ENCODE results near the gene EFTUD2.

EFTUD2 gene

DNA sequence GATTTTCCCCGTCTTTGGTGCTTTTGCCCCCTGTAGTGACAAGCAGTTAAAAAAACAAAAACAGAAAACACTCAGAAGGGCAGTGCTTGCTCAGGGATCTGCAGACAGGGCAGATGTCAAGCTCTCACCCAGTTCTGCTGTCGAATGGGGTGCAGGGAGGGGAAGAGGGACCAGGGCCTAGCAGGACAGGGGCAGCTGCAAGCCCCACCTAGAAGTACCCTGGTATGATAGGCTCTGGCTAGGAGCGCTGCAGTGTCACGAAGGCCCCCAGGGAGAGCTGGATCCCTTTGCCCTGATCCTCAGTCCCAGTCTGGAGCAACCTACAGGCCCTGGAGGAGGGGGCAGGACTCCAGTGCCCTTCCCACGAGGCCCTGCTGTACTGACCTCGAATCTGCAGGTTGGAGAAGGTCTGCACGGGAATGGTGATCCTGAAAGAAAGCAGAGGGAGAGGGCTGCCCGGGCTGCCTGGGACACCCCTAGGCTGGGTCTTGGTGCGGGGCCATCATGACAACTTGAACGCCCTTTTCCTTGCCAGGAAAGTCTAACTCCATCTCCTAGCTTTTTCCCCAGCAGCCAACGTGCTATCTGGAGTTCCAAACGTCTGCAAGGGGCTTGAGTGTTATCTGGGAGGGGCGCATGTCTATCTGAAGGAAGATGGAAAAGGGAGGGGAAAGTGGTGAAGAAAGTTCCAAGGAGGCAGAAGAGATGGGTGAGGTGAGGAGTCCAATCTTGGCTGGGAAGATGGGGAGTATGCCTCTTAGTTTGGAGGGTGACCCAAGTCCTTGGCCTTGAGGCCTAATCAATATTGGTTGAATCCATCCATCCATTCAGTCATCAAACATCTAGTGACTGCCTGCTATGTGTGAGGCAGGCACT, 11.2 kb upstream of the EFTUD2 start:
- no peak for DNase-seq

DNA sequence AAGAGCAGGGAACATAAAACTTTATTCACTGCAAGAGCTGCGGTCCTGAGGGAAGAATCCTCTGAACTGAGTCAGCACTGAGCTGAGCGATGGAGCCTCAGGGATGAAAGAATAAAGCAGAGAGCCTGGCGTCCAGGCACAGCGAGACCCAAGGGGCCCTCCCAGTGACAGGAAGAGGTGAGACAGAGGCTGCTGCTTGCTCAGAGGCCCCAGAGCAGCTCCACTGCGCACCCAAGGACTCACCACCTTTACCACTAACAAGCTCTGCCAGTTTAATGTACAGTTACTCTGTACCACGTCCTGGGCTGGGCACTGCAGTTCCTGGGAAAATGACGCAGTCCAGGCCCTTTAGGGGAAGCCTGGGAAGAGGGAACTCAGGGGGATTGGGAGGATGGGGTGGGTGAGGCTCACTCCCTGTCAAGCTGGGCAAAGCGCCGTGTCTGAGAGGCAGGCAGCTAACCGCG, 10.5 kb upstream of the EFTUD2 start:
- DNase-seq = peak; percentile 89

DNA sequence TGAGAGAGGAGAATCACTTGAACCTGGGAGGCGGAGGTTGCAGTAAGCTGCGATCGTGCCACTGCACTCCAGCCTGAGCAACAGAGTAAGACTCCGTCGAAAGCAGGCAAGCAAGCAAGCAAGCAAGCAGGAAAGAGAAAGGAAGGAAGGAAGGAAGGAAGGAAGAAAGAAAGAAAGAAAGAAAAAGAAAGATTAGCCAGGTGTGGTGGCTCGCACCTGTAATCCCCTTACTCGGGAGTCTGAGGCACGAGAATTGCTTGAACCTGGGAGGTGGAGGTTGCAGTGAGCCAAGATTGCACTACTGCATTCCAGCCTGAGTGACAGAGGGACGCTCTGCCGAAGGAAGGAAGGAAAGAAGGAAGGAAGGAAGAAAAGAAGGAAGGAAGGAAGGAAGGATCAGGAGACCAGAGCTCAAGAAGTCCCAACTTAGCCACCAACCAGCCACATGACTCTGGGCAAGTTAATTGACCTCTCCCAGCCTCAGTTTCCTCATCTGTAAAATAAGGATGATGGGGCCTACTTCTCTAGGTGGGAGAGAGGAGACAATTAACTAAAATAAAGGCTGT, 9.6 kb upstream of the EFTUD2 start:
- DNase-seq = no peak

DNA sequence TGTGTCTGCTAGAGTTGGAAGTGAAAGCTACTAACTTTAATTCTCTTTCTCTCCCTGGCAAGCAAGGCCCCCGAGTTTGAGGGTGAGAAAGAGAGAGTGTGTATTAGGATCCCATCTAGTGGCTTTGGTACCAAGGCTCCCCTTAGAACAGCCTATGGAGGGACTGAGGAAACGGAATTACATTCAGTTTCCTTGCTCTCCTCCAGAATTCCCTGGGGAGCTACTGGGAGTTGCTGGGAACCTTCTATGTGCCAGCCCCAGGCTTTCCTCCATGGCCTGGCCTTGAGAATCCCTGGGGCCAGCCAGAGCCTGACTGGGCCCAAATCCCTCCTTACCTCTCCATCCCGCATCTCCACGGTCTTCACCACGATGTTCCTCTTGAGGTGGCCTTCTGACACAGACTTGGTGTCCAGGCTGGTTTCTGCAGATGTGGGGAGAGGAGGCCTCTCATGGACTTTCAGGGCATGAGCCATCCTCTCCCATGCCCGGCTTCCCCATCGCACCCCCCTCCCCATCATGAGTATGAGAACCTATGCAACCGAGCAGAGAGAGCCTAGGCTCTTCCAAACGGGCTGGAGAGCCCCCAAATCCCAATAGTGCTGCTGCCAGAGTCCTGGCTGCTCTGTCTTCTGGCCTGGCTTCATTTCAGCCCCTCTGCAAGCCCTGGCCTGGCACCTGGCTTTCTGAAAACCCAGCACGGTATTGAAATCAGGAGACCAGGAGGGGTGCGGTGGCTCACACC, 8.7 kb upstream of the EFTUD2 start:
- DNase-seq = peak; percentile 37

DNA sequence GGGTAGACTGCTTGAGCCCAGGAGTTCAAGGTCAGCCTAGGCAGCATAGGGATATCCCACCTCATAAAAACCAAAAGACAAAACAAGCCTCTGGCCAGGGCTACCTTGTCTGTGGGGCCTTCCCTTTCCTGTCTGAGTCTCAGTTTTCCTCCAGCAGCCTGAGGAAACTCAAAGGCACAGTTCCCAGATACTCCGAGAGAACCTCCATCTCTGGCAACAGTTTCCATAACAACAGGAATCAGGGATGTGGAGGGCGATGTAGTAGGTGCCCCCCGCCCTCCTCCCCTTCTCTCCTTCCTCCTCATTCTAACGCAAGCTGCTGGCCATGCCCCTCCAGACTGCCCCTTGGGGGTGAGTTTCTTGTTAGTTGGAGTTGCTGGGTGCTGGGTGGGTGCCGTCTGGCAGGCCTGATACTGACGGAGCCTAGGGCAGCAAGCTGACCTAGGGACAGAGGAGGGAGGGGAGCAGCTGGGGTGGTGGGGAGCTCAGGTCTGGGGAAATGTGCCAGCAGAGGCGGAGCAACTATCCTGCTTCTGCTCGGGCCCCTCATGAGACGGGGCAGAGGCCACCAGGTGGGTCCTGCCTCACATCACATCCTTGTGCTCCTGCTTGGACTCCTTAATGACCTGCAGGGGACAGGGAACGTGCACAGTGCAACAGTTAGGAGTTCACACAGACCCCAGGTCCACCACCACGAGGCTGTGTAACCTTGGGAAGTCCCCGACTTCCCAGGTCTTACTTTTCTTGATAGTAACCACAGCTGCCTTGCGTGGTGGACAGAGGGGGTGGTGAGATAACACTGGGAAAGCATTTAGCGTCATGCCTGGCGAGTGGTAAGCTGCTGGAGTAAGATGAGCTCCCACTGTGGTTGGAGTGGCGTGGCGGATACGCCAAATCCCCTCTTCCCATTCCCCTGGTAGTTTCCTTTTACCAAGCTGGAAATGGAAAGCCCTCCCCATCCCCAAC, 7.8 kb upstream of the EFTUD2 start:
- DNase-seq = no peak

DNA sequence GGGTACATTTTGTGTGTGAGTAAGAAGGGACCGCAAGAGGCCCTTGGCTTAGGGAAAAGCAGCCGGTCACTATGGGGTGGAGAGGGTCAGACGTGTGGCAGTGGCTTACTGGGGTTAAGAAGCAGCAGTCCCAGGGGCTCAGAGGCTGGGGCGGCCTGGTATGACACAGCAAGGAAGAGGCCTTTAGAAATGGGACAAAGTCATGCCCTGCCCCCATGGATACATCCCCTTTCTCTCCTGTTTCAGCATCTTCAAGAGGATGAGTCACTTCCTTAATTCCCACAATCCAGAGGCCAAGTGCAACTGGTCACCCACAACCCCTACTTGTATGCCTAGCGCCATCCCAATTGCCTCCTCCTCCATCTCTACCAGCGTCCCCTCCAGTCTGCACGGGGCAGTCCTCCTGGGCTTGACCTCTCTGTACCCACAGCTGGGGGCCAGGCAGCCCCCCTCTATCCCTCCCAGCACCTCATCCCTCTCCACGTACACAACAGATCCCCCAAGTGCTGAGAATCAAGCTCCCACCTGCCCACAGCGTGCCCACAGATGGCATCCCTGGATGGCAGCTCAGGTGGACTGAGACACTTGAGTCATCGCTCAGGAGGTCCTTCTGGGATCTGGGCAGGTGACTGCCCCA, 6.9 kb upstream of the EFTUD2 start:
- DNase-seq = peak; percentile 96

DNA sequence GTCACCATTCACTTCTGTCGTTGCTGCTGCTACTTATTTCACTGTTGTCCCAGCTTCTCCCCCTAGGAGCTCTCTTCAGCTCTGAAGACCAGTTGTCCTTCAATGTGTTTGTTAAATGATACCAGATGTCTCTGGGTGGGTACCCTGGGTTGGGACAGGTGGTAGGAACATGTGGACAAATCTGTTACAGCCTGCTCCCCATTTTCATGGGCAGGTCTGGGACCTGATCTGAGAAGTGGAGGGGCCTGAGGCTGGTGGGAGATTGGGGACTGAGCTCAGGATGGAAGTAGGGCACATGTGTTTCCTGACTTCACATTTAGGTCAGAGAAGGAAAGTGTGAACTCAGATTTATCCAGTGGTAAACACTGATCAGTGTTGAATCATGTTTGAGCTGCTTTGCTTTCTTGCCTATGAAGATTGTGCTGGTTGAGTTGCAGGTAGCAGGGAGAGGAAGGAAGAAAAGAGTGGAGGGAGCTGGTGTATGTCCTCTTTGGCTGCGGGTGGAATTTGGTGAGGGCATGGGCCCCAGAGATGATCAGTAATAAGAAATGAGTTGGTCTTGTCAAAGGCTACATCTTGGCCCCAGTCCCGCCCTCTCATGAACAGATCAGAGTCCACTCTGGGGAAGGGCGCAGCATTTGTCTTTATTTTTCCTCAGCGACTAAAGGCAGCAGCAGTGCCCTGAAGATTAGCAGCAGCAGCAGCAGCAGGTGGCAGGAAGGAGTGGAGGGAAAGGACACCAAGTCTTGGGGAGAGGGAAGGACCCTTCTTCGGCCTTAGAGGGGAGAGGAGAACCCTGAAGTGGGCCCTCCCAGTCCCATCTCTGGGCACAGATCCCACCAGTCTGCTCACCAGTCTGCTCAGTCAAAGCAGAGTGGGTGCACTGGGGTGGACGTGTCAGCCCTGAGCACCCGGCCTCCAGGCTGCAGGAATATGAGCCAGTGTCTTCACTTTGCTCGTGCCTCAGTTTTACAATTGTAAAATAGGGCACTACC, 6.1 kb upstream of the EFTUD2 start:
- no peak for DNase-seq

DNA sequence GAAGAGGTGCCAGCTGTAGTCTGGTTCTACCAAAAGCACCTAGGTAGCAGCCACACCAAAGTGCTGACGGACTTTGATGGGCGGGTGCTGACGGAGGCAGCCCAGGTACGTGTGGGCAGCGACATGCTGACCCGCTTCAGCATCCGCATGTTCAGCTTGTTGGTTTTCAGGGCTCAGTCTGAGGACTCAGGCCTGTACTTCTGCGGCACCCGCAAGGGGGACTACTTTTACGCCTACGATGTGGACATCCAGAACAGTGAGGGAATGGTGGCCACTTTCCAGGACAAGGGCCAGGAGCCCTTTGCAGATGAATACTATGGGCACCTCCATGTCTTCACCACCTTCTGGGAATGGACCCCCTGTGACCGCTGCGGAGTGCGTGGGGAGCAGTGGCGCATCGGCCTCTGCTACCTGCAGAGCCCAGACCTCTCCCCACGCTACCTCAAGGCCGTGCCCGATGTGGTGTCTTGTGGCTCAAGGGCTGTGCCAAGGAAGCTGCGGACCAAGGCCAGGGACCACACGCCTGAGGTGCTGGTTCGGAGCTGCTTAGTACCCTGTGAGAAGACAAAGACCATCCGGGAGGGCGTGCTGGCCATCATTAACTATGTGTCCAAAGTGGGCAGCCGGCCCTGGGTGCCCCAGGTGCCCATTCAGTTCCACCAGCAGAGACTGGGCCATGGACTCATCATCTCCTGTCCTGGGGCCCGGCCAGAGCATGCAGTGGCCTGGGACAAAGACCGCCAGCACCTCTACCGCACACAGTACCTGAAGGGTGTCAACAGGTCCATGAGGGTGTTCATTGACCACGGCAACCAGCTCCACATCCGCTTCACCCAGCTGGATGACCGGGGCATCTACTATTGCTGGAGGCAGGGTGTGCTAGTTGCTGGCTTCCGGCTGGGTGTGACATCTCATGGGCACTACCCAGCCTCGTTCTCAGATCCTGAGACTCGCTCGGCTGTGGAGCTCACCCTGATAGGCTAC, 5.0 kb upstream of the EFTUD2 start:
- no peak for DNase-seq

DNA sequence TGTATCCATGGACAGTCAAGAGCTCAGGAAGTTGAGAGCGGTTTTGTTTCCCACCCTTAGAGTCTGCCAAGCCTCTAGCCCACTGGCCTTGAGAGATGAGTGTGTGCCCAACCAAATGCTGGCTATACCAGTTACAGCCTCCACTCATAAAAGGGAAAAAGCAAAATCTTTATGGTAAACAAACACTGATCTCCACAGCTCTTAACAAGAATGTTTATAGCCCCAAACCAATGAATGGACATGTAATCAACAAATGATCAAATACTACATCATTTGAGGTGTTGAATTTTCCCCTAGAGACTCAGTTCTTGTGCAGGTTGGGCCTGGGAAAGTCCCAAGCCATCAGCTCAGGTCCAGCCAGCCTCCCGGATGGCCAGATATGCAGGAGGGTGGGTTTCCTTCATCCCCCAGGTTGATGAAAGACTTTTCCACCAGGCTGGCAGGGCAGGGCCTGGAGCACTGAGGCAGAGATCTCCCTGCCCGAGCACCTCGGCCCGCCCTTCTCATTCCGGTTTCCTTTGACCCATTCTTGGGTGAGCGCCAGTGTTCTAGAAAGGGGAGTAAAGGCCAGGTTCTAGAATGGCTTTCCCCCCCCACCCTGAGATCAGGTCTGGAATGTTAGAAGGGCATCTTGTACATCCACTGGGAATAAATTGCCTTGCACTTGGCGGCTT, 3.9 kb upstream of the EFTUD2 start:
- no peak for DNase-seq

DNA sequence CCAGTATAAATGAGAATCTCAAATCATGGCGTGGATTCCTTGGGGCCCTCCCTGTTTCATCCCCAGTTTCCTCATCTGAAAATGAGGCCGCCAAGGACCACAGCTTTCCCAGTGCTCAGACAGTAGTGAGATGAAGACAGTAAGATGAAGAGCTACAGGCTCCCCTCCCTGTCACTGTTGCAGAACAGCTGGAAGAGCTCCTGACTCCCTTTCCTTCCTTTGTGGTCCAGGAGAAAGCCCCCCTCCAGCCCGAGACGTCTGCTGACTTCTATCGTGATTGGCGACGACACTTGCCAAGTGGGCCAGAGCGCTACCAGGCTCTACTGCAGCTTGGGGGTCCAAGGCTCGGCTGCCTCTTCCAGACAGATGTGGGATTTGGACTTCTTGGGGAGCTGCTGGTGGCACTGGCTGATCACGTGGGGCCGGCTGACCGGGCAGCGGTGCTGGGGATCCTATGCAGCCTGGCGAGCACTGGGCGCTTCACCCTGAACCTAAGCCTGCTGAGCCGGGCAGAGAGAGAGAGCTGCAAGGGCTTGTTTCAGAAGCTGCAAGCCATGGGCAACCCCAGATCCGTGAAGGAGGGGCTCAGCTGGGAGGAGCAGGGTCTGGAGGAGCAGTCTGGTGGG, 3.0 kb upstream of the EFTUD2 start:
- DNase-seq = no peak

DNA sequence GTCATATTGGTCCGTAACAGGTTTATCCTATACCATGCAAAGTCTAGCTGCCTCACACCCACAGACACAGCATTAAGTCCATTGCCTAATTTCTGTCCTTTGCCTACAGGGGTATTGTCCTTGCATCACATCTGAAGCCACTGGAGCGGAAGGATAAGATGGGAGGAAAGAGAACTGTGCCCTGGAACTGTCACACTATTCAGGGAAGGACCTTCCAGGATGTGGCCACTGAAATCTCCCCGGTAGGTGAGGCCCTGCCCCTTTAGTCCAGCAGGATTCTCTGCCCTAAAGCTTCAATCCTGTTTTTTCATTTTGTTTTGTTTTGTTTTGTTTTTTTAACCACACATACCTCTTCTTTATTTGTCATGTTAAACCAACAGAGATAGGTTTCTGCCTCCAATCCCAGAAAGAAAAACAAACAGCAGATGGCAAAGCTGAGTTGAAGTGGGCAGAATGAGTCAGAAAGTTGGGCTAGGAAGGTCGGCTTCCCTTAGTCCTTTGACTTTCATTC, 2.2 kb upstream of the EFTUD2 start:
- DNase-seq = peak; percentile 66

DNA sequence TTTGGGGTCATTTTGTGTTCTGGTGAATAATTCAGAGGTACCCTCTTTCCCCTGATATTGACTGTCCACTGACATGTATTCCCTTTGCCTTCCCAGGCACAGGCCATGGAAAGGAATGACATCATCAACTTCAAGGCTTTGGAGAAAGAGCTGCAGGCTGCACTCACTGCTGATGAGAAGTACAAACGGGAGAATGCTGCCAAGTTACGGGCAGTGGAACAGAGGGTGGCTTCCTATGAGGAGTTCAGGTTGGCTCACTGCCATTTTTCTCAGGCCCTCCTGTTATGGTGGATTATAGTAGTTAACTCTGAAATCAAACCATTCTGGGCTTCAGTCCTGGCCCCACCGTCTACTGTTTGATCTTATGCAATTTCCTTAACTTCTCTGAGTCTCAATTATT, 1.6 kb upstream of the EFTUD2 start:
- DNase-seq = peak; percentile 67

DNA sequence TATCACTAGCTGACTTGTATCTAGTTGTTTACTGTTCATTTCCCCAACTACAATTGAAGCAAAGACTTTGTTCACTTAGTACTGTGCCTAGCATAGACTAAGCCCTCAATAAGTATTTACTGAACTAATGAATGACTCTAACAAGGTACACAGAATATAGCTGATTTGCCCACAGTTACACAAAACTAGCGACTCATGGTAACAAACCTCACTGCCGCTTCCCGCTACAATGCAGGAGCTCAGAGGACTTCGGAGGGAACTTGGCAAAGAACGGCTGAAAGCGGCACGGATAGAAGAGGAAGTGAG, 524 bp downstream of the EFTUD2 start:
- DNase-seq = no peak

DNA sequence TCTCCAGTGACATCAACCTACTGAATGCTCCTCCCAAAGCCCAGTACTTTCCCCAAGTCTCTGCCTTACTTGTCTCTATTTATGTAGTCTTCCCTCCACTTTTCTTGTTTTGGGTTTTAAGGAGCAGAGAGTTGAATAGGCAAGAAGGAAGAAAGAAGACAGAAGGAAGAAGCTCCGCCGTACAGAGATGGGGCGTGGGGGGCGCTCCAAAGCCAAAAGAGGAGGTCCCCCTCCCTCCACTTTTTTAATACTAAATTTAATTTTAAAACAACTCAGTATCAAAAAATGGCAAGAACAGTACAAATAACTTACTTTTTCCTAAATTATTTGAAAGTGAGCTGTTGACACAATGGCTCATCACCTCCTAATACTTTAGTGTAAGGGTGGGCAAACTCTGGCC, 4.6 kb downstream of the EFTUD2 start:
- no peak for DNase-seq

DNA sequence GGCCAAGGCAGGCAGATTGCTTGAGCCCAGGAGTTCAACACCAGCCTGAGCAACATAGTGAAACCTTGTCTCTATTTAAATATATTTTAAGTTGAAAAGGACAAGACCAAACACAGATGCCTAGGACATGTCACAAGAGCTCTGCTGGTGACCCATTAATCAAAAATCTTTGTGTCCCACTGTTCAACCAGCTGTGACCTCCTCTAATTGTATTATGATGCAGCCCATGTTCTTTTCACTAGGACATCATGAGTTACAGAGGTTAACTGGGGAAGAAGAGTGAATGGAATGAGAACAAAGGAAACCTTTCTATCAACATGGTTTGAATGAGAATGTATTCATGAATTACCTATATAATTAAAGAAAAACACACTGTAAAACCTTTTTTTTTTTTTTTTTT, 7.0 kb downstream of the EFTUD2 start:
- no peak for DNase-seq

DNA sequence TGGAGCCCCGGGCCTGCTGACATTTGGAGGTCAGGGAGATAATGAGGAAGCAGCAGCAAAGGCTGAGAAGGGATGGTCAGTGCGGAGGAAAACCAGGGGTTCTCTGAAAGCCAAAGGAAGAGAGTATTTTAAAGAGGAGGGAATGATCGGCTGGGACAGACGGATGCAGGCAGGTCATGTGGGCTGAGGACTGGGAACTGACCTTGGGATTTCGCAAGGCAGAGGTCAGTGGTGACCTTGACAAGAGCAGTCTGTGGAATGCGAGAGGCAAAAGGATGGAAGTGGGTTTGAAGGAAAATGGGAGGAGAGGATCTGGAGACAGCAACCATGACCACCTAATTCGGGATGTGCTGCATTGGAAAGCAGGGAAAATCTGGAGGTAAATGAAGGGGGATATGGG, 10.2 kb downstream of the EFTUD2 start:
- DNase-seq = no peak

DNA sequence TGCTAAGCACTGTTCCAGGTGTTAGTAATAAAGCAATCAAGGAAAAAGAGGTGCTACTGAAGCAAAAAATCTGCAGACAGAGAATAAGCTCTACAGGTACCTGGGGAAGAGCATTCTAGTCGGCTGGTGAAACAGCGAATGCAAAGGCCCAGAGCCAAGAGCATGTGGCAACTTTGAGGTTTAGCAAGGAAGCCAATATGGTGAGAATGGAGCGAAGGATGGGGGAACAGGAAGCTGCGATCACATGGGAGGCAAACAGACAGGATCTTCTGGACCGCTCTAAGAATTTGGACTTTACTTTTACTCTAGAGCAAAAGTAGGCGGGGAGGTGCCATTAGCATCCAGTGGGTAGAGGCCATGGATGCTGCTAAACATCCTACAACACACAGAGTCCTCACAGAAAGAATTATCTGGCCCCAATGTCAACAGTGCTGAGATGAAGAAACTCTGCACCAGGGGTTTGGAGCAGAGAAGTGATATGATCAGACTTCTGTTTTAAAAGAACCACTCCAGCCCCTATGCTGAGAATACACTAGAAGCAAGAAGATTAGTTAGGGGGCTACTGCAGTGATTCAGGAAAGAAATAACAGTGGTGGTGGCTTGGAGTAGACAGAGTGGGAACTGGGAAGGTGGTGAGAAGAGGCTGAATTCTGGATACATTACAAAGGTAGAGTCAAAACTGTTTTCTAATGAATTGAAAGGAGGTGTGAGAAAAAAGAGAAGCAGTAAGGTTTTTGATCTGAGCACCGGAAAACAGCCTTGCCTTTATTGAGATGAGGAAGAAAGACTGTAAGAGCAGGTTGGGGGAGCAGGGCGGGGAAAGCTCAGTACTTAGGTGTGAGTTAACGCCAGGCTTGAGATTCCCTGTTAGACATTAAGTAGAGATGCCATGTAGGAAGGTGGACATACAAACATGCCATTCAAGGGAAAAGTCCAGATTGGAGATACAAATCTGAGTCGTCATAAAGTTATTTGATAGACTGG, 11.0 kb downstream of the EFTUD2 start:
- DNase-seq = no peak
